CD4-positive, alpha-beta T cell treated with Interleukin-17A for 4 hours (primary cell): Measurements from ENCODE around the gene RRP12.
"Not testable (repeated sequence)": the region's sequence is repeated elsewhere in the genome, so short reads cannot be mapped to it uniquely, and the experiment has no call there.

ENCODE experiments used
- DNase-seq: peaks from one replicate; pipeline ENCODE4 v3.0.0-alpha.2; 2020; ENCODE audit warnings: mixed read lengths

RRP12 gene

DNA sequence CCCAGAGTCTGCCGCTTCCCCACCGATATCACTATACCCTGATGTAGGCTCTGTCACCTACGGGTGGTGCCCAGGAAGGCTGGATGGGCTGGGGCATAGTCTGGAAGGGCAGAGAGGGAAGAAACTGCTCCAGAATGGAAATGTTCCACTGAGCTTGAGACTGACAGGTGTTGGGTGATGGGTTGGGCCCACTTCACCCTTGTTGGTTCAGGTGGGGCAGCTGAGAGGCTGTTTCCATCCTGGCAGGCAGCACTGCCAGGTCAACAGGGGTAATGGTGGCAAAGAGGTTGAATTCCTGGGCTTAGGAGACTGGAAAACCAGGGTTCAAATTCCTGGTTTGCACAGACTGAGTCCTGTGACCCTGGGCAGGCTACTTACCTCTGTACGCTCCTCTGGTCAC, 38.1 kb downstream of the RRP12 start:
- no peak for DNase-seq

DNA sequence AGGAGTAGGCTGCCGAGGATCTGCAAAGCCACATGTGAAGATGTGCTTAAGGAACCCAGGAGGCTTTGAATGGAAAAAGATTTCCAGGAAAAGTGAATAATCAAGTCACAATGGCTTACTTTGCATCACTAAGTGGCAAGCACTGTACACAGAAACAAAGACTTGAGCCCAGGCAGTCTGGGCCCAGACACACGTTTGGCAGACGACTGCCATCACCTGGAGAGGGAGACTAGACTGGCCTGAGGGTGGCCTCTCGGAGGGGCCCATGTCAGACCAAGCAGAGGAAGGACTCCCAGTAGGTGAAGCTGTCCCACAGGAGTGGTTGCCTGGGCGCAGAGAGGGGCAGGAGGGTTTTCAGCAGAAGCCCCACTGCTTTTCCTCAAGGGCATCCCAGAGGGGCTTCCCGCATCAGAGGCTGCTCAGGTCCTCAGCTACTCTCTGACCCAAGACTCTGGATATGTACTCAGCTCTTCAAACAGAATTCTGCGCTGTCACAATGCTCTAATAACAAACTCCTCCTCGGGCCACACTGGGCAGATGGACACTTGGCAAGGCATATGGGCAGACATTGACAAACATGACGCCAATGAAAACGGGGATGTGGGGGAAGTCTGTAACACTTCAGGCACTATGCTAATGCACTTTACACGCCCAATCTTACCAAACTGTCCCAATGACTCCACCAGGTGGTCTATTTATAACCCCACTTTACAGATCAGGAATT, 38.7 kb downstream of the RRP12 start:
- no peak for DNase-seq

DNA sequence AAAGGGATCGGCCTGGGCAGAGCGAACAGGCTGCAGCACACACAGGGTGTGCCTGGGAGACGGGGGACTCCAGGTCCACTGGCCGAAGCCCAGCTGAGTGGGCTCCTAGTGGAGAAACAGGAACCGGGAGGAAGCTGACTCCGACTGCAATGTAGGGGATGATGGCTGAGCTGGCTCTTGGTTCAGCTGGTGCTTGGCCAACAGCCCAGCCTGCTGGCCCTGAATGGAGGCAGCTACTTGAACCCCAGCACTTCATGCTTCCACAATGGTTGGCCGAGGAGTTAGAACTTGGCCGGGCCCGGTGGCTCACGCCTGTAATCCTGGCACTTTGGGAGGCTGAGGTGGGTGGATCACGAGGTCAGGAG, 39.6 kb downstream of the RRP12 start:
- no peak for DNase-seq

DNA sequence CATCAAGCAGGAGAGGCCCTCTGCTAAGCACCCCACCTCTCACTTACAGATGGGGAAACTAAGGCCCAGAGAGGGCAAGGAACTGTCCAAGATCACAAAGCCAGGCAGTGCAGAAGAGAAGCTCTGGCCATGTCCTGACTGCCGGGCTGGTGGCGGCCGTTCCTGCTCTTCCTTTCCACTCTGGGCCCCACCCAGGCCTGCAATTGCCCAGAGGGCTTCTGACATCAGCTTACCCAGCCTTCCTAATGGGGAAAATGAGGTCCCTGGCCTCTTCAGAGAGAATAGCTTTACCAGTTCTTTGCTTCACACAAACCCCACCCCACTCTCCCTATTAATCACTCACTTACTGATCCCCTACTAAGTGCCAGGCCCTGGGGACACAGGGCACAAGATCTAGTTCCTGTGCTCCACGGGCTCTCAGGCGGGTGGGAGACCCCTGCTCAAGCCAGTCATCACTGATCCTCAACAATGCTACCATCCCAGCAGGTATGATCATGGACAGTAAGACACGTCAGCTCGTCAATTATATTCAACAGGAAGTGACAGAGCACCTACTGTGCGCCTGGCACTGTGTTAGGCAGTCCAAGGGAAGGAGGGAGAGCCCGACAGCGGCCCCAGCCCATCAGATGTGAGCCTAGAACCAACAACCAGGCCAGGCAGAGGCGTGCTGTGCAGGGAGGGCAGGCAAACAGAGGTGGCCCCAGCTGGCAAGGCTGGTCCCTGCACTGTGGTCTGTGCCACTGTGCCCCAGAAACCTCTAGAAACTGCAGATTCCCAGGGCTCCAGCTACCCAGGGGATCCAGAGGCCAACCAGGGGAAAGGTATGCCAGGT, 40.2 kb downstream of the RRP12 start:
- no peak for DNase-seq

DNA sequence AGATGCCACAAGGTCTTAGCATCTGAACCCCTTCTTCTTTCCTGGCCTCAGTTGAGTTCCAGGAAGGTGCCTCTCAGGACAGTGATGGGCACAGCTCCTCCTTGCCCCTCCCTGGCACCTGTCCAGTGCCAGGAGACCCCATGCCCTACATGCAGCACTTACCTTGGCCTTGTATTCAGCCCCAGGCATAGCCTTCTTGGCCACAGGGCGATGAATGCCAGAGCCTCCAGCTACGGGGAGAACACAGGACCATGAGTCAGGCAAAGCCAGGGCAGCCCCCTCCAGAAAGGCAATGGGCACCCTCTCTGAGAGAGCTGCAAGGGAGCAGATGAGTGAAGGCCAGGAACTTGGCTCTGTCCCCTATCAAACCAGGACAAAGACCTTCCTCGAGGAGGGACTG, 42.4 kb downstream of the RRP12 start:
- DNase-seq = no peak

DNA sequence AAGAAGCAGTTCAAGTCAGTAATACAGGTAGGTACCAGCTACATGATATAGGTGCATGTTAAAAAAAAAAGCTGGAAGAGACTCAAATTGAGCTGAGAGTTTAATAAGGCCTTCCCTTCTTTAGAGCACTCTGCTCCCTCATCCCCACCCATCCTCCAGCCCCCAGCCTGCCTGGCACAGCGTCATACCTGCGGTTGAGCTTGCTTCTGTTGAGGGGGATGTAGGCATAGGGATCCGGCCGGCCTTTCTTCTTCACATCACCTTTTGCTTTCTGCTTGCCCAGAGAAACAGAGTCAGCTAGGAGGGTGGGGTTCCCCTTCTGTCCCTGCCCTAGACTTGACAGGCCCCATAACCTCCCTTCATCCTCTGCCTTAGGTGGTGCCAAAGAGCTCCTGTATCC, 42.8 kb downstream of the RRP12 start:
- no peak for DNase-seq

DNA sequence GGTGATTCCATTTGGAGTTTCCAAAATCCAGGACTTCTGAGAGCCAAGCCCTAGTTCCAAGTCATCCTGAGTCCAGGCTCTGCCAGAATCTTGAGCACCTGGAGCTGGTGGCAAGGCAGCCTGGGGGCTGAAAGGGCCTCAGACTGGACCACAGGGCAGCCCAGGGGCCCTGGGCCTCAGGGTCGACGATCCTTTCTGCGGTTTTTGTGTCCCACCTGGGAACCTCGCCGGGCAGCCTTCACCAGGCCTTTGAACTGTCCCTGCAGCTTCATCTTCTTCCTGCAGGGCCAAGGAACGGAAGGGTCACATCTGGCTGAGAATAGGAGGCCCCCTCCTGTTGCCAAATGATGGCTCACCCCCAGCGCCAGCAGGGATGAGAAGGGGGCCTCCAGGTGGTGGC, 44.2 kb downstream of the RRP12 start:
- no peak for DNase-seq

DNA sequence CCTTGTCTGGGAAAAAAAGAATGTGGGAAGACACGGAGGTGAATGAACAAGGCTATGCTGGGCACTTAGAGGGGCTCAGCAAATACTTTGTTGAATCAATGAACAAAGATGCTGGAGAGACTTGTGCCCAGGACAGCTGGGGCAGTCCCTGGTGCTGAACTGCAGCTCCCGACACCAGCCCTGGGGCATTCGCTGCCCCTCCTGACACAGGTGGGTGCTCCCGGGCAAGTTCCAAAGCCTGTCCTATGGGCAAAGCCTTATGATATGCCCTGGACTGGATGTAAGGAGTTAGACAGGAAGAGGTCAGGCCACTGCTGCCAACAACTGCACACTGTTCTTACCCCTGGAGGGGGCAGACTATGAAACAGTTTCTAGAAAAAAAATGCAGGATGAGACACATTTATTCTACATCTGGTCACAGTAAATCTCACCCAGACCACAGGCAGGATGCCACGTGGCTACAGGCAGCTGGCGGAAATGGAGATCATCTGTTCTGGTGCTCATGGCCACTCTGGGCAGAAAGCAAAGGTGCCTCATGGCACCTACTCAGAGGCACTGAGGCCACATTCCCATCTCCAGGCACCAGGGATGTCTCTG, 44.7 kb downstream of the RRP12 start:
- DNase-seq = no peak

DNA sequence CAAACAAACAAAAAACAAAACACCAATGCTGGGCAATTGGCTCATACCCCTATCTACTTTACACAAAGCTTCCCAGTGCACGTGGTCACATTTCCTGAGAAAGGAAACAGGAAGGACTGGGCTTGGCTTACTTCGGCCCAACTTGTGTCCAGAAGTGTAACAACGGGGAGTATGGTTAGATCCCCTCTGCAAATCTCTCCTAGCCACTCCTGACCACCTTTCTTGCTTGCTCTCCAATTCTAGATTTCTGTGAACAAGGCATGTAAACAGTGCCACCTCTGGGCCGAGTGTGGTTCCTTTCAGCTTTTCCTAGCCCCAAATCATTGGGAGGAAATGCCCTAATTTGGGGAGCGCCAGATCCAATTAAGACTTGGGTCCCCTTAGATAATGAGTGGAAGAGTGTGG, 45.6 kb downstream of the RRP12 start:
- peak; percentile 45 for DNase-seq

DNA sequence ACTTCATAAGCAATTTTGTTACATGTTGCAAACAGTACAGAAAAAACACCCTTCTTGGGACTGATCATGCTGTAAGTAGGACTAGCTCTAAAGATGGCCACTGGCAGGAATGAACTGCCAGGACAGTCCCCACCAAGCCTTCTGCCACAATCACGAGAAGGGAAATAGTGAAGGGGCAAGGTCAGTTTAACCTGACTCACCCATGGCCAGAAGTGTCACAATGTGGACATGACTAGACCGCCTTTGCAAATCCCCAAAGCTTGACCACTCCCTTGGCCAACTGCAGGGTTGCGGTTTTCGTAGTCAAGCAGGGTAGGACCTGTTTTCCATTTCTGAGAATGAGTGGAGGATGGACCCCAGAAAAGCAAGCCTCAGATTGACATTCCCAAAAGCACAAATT, 47.2 kb downstream of the RRP12 start:
- no peak for DNase-seq

DNA sequence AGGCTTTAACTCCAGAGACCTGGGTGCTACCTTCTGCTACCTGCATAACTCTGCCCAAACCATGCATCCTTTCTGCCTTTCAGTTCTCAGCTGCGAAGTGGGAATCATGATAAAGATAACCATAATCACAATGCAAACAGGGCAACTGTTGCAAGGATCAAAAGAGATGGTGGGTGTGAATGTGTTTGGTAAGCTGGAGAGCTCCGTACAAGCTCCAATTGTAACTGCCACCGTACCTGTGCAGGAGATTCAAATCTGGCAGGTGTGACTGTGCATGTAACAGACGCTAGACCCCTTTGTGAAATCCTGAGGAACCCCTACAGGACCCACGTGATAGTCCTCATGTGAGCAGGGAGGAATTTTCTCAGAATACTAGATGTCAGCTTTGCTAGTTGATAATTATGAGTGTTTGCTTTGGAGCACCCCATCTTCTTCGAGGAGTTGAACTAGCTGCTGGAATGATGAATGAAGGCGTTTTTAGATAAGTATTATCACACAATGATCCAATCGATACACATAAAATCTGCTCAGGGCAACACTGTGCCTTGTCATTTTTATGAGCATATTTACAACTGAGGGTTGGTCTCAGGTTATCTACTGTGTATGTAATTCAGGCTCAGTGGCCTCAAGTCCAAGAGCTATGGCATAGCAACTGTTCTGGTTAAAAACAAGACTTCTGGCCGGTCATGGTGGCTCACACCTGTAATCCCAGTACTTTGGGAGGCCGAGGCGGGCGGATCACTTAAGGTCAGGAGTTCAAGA, 51.2 kb downstream of the RRP12 start:
- DNase-seq = no peak

DNA sequence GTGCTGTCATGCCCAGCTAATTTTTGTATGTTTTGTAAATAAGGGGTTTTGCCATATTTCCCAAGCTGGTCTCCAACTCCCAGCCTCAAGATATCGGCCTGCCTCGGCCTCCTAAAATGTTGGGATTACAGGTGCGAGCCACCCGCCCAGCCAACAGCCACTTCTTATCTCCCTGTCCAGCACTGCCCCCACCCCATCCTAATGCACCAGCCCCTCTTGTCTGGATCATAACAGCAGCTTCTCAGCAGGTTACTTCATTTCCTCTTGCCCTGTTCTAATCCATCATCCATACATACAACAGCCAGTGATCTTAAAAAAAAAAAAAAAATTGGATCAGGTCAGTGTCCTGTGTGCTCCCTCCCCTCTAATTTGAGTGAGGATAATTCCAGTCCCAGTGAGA, 53.8 kb downstream of the RRP12 start:
- no peak for DNase-seq

DNA sequence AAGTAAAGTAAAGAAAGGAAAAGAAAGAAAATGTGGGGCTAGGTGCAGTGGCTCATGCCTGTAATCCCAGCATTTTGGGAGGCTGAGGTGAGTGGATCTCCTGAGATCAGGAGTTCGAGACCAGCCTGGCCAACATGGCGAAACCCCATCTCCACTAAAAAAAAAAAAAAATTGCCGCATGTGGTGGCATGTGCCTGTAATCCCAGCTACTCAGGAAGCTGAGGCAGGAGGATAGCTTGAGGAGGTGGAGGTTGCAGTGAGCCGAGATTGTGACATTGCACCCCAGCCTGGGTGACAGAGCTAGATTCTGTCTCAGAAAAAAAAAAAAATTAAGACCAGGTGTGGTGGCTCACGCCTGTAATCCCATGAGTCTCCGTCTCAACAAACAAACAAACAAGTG, 57.5 kb downstream of the RRP12 start:
- not testable (repeated sequence) for DNase-seq

DNA sequence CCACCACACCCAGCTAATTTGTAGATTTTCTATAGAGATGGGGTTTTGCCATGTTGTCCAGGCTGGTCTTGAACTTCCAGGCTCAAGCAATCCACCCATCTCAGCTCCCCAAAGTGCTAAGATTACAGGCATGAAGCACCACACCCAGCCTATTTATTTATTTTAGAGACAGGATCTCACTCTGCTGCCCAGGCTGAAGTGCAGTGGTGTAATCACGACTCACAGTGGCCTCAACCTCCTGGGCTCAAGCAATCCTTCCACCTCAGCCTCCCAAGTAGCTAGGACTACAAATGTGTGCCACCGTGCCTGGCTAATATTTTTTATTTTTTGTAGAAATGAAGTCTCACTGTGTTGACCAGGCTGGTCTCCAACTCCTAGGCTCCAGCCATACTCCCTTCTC, 59.7 kb downstream of the RRP12 start:
- no peak for DNase-seq

DNA sequence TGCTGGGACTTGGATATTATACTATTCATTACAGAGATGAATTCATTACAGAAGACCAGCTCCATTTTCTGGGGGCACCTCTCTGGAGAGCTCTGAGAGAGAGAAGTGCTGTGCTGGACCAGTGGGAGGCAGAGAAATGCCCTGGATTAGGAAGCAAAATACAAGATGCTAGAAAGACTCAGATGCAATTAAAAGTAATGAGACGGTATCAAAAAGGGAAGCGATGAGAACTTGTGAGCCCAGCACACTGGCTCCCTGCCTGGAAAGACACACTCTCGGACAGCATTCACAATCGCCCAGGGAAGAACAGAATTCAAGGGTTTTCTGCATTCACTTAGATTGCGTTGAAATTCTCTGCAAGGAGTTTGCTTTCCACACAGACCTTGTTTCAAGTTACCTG, 63.1 kb downstream of the RRP12 start:
- no peak for DNase-seq

DNA sequence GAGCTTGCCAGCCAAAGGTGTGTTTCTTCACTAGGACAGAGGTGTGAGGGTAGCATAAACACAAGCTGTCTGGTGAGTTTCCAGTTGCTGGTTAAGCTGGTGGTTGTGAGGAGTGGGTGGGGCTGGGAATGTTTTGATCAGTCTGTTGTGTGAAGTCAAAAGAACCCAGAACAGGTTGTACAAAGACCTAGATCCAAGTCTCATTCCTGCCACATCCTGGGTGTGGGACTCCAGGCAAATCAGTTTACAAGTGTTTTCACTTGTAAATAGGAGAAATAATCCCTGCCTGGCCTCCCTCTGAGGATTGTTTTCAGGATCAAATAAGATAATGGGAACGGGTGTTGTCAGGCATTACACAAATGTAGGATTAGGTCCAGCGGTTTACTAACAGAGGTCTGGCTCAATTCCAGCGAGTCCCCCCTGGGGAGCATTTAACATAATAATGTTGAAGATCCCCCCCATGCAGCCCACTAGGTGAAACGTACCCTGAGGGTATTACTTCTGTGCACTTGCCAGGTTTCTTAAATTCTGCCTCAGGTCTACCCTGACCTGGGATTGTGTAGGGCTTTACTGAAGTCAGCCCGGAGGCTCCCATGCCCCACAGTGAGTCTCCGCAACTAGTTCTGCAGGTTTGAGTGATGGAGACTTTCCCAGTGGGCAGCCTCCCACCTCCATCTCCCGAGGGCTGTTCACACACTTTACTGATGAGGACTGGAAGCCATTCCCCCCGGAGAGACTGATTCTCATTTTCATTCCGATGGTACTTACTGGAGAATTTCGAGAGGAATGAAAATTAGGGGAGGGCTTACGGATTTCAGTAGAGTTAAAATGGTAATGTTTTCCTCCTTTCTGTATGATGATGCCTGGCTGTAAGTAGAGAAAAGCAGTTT, 64.0 kb downstream of the RRP12 start:
- no peak for DNase-seq

DNA sequence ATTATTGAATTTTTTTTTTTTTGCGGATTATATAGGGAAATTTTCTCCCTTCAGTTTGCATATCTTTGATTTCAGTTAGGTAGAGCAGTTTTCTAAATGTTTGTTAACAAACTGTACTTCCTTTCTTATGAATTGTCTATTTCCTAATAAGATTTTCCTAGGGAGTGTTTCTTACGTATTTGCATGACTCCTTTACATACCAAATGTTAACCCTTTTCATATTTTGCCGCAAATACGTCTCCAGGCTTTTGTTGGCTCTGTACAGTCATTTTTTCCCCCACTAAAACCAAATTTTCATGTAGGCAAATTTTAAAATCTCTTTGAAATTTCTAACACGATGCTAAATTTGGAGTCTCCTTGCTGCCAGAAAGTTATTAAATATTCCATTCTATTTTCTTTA, 64.7 kb downstream of the RRP12 start:
- DNase-seq = no peak

DNA sequence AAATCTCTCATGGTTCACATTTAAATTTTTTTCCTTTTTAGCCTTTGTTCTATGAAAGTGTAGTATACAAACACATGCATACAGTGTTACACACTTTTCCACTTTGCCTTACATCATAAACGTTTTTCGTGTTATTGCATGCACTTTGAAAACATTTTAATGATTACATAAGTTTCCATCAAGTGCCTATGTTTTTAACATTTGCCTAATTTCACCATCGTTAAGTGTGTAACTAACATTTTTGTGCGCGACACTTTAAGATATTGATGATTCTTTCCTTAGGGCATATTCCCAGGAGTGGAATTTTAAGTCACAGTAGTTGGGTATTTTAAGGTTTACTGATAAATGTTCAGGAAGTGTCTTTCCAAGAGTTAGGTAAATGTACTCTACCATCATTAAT, 65.1 kb downstream of the RRP12 start:
- DNase-seq = no peak

DNA sequence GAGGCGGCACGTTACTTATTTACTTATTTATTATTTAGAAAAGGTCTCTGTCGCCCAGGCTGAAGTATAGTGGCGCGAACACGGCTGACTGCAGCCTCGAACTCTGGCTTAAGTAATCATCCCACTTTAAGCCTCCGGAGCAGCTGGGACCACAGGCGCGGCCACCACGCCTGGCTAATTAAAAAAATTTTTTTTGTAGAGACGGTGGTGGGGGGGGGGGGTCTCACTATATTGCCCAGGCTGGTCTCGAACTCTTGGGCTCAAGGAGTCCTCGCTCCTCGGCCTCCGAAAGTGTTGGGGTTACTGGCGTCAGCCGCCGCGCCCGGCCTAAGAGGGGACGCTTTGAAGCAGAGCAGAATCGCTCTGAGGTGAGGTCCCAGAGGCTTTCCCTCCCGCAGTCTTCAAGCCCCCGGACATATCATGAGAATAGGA, 65.9 kb downstream of the RRP12 start:
- no peak for DNase-seq

DNA sequence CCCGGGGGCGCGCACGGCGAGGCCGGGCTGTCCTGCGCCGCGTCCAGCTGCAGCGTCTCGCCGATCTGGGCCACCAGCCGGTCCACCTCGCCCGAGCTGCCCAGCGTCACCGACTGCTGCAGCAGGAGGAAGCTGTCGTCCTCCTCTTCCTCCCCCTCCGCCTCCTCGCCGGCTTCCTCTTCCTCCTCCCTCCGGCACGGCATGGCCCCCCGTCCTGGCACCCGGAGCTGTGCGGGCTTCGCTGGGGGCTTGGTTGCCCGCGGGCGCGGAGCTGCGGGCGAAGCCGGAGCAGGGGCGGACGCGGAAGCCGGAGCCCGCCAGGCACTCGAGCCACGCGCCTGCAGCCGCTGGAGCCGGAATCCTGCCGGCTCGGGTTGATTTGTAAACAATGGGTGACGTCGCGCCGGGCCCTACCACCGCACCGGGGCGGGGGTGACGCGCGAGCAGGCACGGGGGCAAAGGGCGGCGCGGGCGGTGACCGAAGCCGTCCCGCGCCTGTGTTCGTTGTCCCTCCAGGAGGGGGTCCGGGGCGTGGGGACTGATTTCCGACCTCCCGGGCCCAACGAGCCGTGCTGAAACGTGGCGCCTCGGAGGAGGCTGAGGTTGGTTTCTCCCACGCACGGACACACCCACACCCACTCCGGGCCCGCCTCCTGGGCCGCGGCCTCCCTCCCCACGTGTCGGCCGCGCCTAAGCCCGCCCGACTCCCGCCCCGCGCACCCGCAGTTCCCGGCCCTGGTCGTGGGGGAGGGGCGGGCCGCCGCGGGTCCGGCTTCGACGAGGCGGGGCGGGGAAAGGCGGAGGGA, 66.6 kb downstream of the RRP12 start, which contains the start of gene FRAT2:
TSS of gene FRAT2 (minus strand) at position 360 of the 806 bp plus-strand sequence. CDS start at position 203, 157 bp downstream.
- DNase-seq = peak; percentile 93
